ENCODE data around the gene INTS11. TPM values are rescaled to one million over a fixed set of nuclear protein-coding genes. Genes with fewer than 3 reads are reported as not detected.

Gene INTS11
- total and polyA plus RNA-seq, 2 of the 13 experiments (the other 11 are each of a cell fraction or from before 2014, with no cell fraction given), result 52.8 to 94.8 TPM

DNA sequence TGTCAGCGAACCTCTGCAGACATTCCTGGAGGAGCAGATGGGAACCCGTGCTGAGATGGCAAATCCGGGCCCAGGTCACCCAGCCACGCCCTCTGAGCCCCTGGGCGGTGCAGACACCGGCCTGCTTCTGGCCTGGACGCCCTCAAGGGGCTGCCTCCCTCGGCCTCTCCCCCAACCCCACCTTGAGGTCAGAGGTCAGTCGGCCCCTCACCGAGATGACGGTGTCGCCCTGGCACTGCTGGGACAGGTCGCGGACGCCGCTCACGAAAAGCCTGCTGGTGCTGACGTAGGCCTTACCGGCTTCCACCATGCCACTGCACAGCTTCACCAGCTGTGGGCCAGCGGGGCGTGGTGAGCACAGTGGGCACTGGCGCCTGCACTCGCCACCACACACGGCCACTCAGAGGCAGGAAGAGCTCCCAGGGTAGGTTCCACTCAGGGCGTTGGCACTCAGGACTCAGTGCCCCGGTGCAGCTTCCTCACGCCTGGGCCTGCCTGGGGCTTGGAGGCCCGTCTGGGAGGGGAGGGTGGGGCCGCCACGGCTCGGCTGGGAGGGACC is 21.4 kb downstream of the INTS11 start:
- H3K9ac ChIP-seq (ENCODE audit: insufficient read depth, low read depth, low read length), result no peak overlapping the region
- intact Hi-C loops (cut with micrococcal nuclease; ENCODE audit: unreplicated experiment) (no loop called here), in situ Hi-C loops (cut with HindIII; ENCODE audit: extremely low pct_ligation_motif_present, low pct_unique_long_range_greater_than_20kb) (no loop called here)
- H3K79me2 ChIP-seq (ENCODE audit: insufficient read depth, low read length), result peaks cover 15% of the 10 kb centered on the region
- peaks cover 33% of the 10 kb centered on the region for H3K4me1 ChIP-seq (ENCODE audit: insufficient read depth, low read length)
- no TSS peak for BruUV-seq (replicated peaks)
- no peaks in the 10 kb centered on the region for H3K36me3 ChIP-seq (replicated peaks in 1 of 2; ENCODE audit: control insufficient read depth in 1 of 2, insufficient read depth in 2 of 2, low read length in 2 of 2)
- FAIRE-seq (no peak), DNase-seq (ENCODE audit: low spot score) (no peak), ATAC-seq (no peak)
- H3K27ac ChIP-seq (ENCODE audit: extremely low read length, insufficient read depth, low read length), result no peak overlapping the region
- no peaks in the 10 kb centered on the region; the same call in 1 of the 2 replicates for H4K20me1 ChIP-seq (ENCODE audit: insufficient read depth, low read length)
- no peaks in the 10 kb centered on the region for H3K9me3 ChIP-seq (ENCODE audit: low read length)
- no peaks in the 10 kb centered on the region; a peak in 1 of 5 replicates for H3K27me3 ChIP-seq (ENCODE audit: control insufficient read depth in 1 of 2, insufficient read depth in 2 of 2, low read length in 2 of 2)
- no peak overlapping the region for H3K4me2 ChIP-seq (ENCODE audit: low read depth, low read length)
- ChIA-PET CTCF (ENCODE audit: low intra/inter-chr PET ratio, low total read pairs) (no interaction called here), POLR2A (no interaction called here)
- no peak overlapping the region for H2AFZ ChIP-seq (ENCODE audit: low read length)
- TF ChIP-seq SP1 (IDR thresholded peaks at IDR 0.05) (no peak), SP1 (CRISPR knock-in tag; IDR thresholded peaks at IDR 0.05) (no peak), RBFOX2 (IDR thresholded peaks at IDR 0.05; ENCODE audit: low read depth, low read length) (peak; percentile 44; the same call in 1 of the 2 replicates), AGO2 (optimal IDR thresholded peaks at IDR 0.05; ENCODE audit: low read depth, low read length) (peak; percentile 18)
- TF ChIP-seq, protein P1, sequence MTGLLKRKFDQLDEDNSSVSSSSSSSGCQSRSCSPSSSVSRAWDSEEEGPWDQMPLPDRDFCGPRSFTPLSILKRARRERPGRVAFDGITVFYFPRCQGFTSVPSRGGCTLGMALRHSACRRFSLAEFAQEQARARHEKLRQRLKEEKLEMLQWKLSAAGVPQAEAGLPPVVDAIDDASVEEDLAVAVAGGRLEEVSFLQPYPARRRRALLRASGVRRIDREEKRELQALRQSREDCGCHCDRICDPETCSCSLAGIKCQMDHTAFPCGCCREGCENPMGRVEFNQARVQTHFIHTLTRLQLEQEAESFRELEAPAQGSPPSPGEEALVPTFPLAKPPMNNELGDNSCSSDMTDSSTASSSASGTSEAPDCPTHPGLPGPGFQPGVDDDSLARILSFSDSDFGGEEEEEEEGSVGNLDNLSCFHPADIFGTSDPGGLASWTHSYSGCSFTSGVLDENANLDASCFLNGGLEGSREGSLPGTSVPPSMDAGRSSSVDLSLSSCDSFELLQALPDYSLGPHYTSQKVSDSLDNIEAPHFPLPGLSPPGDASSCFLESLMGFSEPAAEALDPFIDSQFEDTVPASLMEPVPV (CRISPR knock-in tag; IDR thresholded peaks at IDR 0.05), result no peak
- TF ChIP-seq, protein P2, sequence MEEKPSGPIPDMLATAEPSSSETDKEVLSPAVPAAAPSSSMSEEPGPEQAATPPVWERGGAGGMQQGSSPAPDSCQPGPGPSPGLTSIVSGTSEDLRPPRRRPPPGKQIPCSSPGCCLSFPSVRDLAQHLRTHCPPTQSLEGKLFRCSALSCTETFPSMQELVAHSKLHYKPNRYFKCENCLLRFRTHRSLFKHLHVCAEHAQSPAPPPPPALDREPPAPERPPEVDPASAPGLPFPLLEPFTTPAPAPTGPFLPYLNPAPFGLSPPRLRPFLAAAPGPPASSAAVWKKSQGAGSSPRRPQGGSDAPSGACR (CRISPR knock-in tag; IDR thresholded peaks at IDR 0.05), result no peak
- TF ChIP-seq, protein P3, sequence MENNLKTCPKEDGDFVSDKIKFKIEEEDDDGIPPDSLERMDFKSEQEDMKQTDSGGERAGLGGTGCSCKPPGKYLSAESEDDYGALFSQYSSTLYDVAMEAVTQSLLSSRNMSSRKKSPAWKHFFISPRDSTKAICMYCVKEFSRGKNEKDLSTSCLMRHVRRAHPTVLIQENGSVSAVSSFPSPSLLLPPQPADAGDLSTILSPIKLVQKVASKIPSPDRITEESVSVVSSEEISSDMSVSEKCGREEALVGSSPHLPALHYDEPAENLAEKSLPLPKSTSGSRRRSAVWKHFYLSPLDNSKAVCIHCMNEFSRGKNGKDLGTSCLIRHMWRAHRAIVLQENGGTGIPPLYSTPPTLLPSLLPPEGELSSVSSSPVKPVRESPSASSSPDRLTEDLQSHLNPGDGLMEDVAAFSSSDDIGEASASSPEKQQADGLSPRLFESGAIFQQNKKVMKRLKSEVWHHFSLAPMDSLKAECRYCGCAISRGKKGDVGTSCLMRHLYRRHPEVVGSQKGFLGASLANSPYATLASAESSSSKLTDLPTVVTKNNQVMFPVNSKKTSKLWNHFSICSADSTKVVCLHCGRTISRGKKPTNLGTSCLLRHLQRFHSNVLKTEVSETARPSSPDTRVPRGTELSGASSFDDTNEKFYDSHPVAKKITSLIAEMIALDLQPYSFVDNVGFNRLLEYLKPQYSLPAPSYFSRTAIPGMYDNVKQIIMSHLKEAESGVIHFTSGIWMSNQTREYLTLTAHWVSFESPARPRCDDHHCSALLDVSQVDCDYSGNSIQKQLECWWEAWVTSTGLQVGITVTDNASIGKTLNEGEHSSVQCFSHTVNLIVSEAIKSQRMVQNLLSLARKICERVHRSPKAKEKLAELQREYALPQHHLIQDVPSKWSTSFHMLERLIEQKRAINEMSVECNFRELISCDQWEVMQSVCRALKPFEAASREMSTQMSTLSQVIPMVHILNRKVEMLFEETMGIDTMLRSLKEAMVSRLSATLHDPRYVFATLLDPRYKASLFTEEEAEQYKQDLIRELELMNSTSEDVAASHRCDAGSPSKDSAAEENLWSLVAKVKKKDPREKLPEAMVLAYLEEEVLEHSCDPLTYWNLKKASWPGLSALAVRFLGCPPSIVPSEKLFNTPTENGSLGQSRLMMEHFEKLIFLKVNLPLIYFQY (CRISPR knock-in tag; IDR thresholded peaks at IDR 0.05; ENCODE audit: borderline replicate concordance), result no peak
- WGBS (ENCODE audit: low lambda C conversion rate), result 93% methylated on average over 10 of the region's 31 CpGs
- H3K4me3 ChIP-seq (replicated peaks in 1 of 3; ENCODE audit: insufficient read depth in 1 of 3, low read depth in 2 of 3, low read length in 3 of 3), result no peak overlapping the region
